LNCaP clone FGC (cell line): ENCODE data around the gene CENPU.

Source experiments
- DNase-seq: peaks from one replicate; pipeline ENCODE4 v3.0.0-alpha.2; 2011; ENCODE audit warnings: low read depth
- H3K4me3 ChIP-seq: 2 replicates; pipeline ENCODE4 v1.5.1; 2011; ENCODE audit warnings: mild to moderate bottlenecking, low read depth, low read length, control low read depth
- CTCF ChIP-seq: IDR thresholded peaks from 2 replicates; pipeline ENCODE4 v1.5.1; 2012; ENCODE audit warnings: mild to moderate bottlenecking; ENCODE audit not compliant: control insufficient read depth, insufficient read depth; ENCODE audit errors: extremely low read depth

CENPU gene

DNA sequence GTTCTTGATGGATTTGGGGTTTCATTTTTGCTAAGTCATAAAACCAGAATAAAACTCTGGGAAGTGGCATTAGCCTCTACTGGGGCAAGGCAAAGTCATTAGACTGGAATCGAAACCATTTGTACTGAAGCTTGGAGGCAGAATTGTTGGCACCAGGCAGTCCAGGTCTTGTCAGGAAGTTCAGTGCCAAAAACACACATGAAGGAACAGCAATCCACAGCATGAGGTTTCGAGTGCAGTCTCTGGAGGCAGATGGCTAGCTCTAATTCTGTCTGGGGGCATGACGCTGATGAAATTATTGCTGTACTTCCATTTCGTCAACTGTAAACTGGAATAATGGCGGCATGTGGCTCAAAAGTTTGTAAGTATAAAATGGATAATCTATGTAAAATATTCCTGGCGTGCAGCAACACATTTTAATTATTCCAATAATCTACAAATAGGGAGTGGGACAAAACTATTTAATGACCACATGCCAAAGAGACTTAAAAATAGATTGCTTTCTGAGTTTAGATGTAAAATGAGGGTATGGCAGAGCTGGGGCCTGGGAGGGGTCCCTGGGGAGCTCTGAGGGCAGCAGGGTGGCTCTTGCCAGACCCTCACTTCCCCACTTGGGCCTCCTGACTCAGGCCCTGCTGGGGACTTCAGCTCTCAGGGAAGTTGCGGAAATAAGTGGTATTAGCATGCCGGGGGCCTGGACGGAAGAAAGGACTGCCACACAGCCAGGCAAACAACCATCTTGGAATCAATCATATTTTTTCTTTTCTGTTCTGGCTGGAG is 18.8 kb upstream of the CENPU start:
- no peak for TF ChIP-seq CTCF
- H3K4me3 ChIP-seq, result no peak overlapping the region
- no peak for DNase-seq

GRCh38 chr4:184751585-184751956 is 17.7 kb upstream of the CENPU start:
- no peak for TF ChIP-seq CTCF
- DNase-seq, result no peak
- no peak overlapping the region for H3K4me3 ChIP-seq

- DNase-seq, result no peak
- TF ChIP-seq CTCF, result no peak
Measured at GRCh38 chr4:184750926-184751584, 17.2 kb upstream of the CENPU start.

DNA sequence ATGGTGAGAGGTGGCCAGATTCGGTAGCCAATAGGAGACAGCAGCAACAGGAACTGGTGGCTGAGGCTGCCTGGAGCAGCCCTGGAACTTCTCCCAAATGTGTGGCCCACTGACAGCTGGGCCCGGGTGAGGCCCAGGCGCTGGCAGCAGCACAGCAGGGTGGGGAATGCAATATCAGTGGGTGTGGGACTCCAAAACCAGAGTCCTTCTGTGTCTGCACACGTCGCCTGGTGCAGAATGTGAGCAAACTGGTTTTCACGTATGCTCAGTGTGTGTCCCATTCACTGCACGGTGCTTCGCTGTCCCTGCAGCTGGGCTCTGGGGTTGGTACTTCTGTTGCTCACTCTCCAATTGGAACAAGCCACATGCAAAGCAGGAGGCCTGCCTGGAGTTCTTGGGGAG is 14.4 kb upstream of the CENPU start:
- TF ChIP-seq CTCF, result no peak
- DNase-seq, result peak; percentile 91
- H3K4me3 ChIP-seq, result no peak overlapping the region

More at GRCh38 chr4:184750926-184751584, 17.2 kb upstream of the CENPU start:
- H3K4me3 ChIP-seq, result no peak overlapping the region

GRCh38 chr4:184747034-184747830 is 13.3 kb upstream of the CENPU start:
- no peak; the same call in 1 of the 2 replicates for TF ChIP-seq CTCF
- no peak overlapping the region; the same call in 1 of the 2 replicates for H3K4me3 ChIP-seq
- peak; percentile 99 for DNase-seq

DNA sequence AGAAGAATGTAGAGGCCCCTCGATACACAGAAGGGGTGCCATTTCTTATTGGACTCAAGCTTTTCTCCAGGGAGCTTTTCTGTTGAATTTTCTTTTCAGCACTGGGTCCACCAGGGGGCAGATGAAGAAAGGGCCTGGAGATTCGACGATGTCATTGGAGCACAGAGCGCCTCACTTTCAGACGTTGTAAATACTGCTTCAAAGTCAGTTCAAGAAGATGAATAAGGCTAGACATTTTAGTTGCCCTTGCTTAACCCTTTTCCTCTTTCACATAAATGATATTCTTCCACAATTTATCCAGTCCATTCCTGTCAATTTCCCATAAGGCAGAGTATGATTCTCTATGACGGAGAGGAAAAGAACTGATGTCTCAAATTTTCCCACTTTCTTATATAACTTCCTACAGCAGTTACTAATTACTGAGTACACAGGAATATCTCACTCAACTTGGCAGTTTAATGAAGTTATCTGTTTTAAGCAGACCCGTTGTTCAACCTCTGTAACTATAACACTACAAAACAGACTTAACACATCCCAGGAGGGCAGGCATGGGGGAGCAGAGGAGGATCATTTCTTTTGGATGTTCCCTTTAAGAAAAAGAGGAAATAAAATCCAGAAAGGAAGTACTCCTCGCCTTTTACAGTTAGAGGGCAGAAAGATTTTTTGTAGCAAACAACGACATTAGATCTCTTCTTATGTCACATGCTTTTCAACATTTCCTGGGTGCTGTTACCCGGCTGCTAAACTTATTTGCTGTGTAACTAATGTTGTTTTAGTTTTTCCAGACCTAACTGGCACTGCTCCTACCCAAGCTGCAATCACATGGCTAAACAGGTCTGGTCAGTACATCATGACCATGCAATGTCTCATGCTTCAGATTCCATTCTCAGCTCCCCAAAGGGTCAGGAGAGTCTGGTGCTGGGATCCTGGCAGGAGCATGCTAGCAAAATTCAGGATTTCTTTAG is 12.2 kb upstream of the CENPU start:
- peak overlapping the region; percentile 22; the same call in 1 of the 2 replicates for H3K4me3 ChIP-seq
- peak; percentile 78 for TF ChIP-seq CTCF
- peak; percentile 96 for DNase-seq
